CD4-positive, alpha-beta T cell treated with Interleukin-21 for 1 hour (primary cell): ENCODE data around the gene MUSK.
"Not testable (repeated sequence)": the region's sequence is repeated elsewhere in the genome, so short reads cannot be mapped to it uniquely, and the experiment has no call there.

Experiments
- DNase-seq: peaks from one replicate; pipeline ENCODE4 v3.0.0-alpha.2; 2020

MUSK gene

GRCh38 chr9:110764006-110764405 is 95.4 kb downstream of the MUSK start:
- DNase-seq = no peak

- no peak for DNase-seq
Measured at GRCh38 chr9:110765926-110766325, 97.3 kb downstream of the MUSK start.

- no peak for DNase-seq
Measured at GRCh38 chr9:110767559-110768063, 99.0 kb downstream of the MUSK start.

- DNase-seq = no peak
Measured at GRCh38 chr9:110768886-110769285, 100.3 kb downstream of the MUSK start.

GRCh38 chr9:110769667-110770066 is 101.1 kb downstream of the MUSK start:
- no peak for DNase-seq

- no peak for DNase-seq
Measured at GRCh38 chr9:110775724-110776123, 107.1 kb downstream of the MUSK start.

- DNase-seq = no peak
Measured at GRCh38 chr9:110776221-110776620, 107.6 kb downstream of the MUSK start.

- no peak for DNase-seq
Measured at GRCh38 chr9:110777196-110777875, 108.7 kb downstream of the MUSK start.

GRCh38 chr9:110777876-110778215 is 109.3 kb downstream of the MUSK start:
- no peak for DNase-seq

- no peak for DNase-seq
Measured at GRCh38 chr9:110782701-110783100, 114.1 kb downstream of the MUSK start.

GRCh38 chr9:110784309-110784708 is 115.7 kb downstream of the MUSK start:
- no peak for DNase-seq

- DNase-seq = no peak
Measured at GRCh38 chr9:110785166-110785565, 116.6 kb downstream of the MUSK start.

- not testable (repeated sequence) for DNase-seq
Measured at GRCh38 chr9:110788396-110788795, 119.8 kb downstream of the MUSK start.

- no peak for DNase-seq
Measured at GRCh38 chr9:110788871-110789270, 120.3 kb downstream of the MUSK start.

GRCh38 chr9:110797611-110798010 is 129.0 kb downstream of the MUSK start:
- DNase-seq = no peak

GRCh38 chr9:110799396-110799795 is 130.8 kb downstream of the MUSK start:
- no peak for DNase-seq

- DNase-seq = no peak
Measured at GRCh38 chr9:110801426-110801825, 132.8 kb downstream of the MUSK start.

- DNase-seq = no peak
Measured at GRCh38 chr9:110802416-110803035, 133.9 kb downstream of the MUSK start.

- DNase-seq = no peak
Measured at GRCh38 chr9:110807956-110808598, 139.5 kb downstream of the MUSK start.

GRCh38 chr9:110808599-110808980 is 140.0 kb downstream of the MUSK start:
- DNase-seq = no peak

GRCh38 chr9:110809038-110809595 is 140.5 kb downstream of the MUSK start:
- no peak for DNase-seq

GRCh38 chr9:110810262-110810976 is 141.8 kb downstream of the MUSK start:
- DNase-seq = no peak

GRCh38 chr9:110812886-110813285 is 144.3 kb downstream of the MUSK start:
- no peak for DNase-seq
